NB4 (cell line): ENCODE results near the gene ATG2B.

Experiments used
- CTCF ChIP-seq: IDR thresholded peaks from one replicate; pipeline ENCODE4 v1.5.1; 2012; ENCODE audit warnings: low read depth, low read length
- POLR2A ChIP-seq: IDR thresholded peaks from 2 replicates; pipeline ENCODE4 v1.6.1; 2011; ENCODE audit warnings: mild to moderate bottlenecking; ENCODE audit not compliant: insufficient read length; ENCODE audit errors: extremely low read depth

GRCh38 chr14:96257056-96257455 lies 106.1 kb downstream of the ATG2B start:
- no peak for TF ChIP-seq CTCF
- TF ChIP-seq POLR2A, result no peak
